CD4-positive, alpha-beta T cell treated with Interleukin-17A for 4 hours (primary cell): ENCODE results near the gene RBPJL.
A peak's percentile ranks its signal among the peaks of the same experiment; 100 is the strongest.

ENCODE experiments used
- DNase-seq: peaks from one replicate; pipeline ENCODE4 v3.0.0-alpha.2; 2020; ENCODE audit warnings: mixed read lengths

The RBPJL gene

GRCh38 chr20:45320948-45321595 is 14.4 kb downstream of the RBPJL start:
- peak; percentile 10 for DNase-seq

GRCh38 chr20:45322952-45323383 is 16.3 kb downstream of the RBPJL start:
- peak; percentile 12 for DNase-seq

GRCh38 chr20:45323731-45324130 is 17.1 kb downstream of the RBPJL start:
- DNase-seq = no peak

- no peak for DNase-seq
Observed at GRCh38 chr20:45325371-45325770, 18.7 kb downstream of the RBPJL start.

GRCh38 chr20:45328451-45328850 is 21.8 kb downstream of the RBPJL start:
- DNase-seq = no peak

GRCh38 chr20:45329497-45330319 is 23.1 kb downstream of the RBPJL start:
- DNase-seq = no peak

- no peak for DNase-seq
Observed at GRCh38 chr20:45330476-45330875, 23.8 kb downstream of the RBPJL start.

- DNase-seq = no peak
Observed at GRCh38 chr20:45336530-45337366, 30.1 kb downstream of the RBPJL start.

GRCh38 chr20:45337367-45338120 is 30.9 kb downstream of the RBPJL start:
- DNase-seq = no peak

- no peak for DNase-seq
Observed at GRCh38 chr20:45338121-45339030, 31.7 kb downstream of the RBPJL start.

- DNase-seq = no peak
Observed at GRCh38 chr20:45339084-45339483, 32.4 kb downstream of the RBPJL start.

- no peak for DNase-seq
Observed at GRCh38 chr20:45339799-45340198, 33.2 kb downstream of the RBPJL start.

- DNase-seq = no peak
Observed at GRCh38 chr20:45340236-45340847, 33.7 kb downstream of the RBPJL start.

GRCh38 chr20:45340951-45341350 is 34.3 kb downstream of the RBPJL start:
- no peak for DNase-seq

- DNase-seq = no peak
Observed at GRCh38 chr20:45341579-45341938, 34.9 kb downstream of the RBPJL start.

- DNase-seq = no peak
Observed at GRCh38 chr20:45341939-45342854, 35.6 kb downstream of the RBPJL start.

- DNase-seq = no peak
Observed at GRCh38 chr20:45342855-45343531, 36.4 kb downstream of the RBPJL start.

GRCh38 chr20:45343532-45344167 is 37.0 kb downstream of the RBPJL start:
- no peak for DNase-seq
